ENCODE measurements around the gene CYB5RL.

DNA sequence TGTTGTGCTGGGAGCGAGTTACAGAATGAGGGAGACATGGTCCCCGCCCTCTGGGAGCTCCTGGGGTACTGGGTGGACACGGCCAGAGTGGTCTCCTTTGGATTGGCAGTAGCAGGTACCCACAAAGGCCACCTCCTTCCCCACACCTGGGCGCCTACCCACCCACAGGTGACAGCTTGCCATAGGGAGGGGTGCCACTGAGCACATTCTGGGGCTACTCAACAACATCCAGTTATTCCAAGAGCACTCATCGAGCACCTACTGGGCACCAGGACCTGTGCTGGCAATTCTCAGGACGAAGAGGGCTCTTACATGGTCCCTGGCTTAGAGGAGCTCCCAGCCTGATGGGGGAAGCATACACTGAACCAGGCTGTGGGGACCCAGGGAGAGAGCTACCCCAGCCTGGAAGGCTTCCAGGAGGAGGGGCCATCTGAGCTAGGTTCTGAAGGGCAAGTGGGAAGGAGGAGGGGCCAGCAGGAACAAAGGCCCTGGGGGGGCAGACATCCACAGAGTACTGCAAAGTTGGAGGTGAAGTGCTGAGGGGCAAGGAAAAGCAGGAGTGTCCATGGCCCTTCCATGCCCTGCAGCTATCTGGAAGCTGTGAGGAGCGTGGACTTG, 22.1 kb upstream of the CYB5RL start:
- TF ChIP-seq, protein P1, sequence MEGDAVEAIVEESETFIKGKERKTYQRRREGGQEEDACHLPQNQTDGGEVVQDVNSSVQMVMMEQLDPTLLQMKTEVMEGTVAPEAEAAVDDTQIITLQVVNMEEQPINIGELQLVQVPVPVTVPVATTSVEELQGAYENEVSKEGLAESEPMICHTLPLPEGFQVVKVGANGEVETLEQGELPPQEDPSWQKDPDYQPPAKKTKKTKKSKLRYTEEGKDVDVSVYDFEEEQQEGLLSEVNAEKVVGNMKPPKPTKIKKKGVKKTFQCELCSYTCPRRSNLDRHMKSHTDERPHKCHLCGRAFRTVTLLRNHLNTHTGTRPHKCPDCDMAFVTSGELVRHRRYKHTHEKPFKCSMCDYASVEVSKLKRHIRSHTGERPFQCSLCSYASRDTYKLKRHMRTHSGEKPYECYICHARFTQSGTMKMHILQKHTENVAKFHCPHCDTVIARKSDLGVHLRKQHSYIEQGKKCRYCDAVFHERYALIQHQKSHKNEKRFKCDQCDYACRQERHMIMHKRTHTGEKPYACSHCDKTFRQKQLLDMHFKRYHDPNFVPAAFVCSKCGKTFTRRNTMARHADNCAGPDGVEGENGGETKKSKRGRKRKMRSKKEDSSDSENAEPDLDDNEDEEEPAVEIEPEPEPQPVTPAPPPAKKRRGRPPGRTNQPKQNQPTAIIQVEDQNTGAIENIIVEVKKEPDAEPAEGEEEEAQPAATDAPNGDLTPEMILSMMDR (IDR thresholded peaks at IDR 0.05; ENCODE audit: insufficient read depth, low read length, poor library complexity, severe bottlenecking), result no peak
- TF ChIP-seq EZH2phosphoT487 (conservative IDR thresholded peaks at IDR 0.05; ENCODE audit: low read length), result no peak

Data from SU-DHL-6 (cell line).